HFF-Myc (cell line): Measurements from ENCODE around the gene RNF5.

Experiments used
- DNase-seq: peaks from one replicate; pipeline ENCODE4 v3.0.0-alpha.2; 2011; ENCODE audit warnings: low read depth; ENCODE audit errors: extremely low read depth
- H3K4me3 ChIP-seq: replicated peaks from 2 replicates; pipeline ENCODE4 v1.5.1; 2011; ENCODE audit warnings: low read depth, mild to moderate bottlenecking, control low read depth, low read length
- TF ChIP-seq, protein P1 (sequence below): IDR thresholded peaks from 2 replicates; pipeline ENCODE4 v1.5.1; 2012; ENCODE audit warnings: mild to moderate bottlenecking, low read depth, low read length, control low read depth; ENCODE audit errors: missing control alignments

Gene RNF5

DNA sequence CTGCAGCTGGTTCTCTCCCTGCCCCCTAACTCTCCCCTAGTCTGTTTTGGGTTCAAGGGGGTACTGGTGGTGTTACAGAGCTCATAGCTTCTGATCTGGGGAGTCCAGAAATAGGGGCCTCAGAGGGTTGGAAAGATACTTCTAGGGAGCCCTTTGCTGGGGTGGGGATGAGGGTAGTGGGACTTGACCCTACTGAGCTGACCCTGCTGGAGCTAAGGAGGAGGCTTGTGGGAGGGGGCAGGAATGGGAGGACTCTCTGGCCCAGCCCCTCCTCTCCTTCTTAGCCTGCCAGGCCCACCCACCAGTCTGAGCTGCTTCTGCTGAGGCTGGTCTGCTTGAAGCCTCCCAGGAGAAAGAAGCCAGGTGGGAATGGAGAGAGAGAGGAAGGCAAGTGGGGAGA, 13.9 kb upstream of the RNF5 start, which contains the start of gene EGFL8:
EGFL8 (plus strand) TSS at position 301 of the 400 bp plus-strand sequence. CDS start 1,571 bp downstream, outside the sequence.
- DNase-seq = no peak
- TF ChIP-seq, protein P1, sequence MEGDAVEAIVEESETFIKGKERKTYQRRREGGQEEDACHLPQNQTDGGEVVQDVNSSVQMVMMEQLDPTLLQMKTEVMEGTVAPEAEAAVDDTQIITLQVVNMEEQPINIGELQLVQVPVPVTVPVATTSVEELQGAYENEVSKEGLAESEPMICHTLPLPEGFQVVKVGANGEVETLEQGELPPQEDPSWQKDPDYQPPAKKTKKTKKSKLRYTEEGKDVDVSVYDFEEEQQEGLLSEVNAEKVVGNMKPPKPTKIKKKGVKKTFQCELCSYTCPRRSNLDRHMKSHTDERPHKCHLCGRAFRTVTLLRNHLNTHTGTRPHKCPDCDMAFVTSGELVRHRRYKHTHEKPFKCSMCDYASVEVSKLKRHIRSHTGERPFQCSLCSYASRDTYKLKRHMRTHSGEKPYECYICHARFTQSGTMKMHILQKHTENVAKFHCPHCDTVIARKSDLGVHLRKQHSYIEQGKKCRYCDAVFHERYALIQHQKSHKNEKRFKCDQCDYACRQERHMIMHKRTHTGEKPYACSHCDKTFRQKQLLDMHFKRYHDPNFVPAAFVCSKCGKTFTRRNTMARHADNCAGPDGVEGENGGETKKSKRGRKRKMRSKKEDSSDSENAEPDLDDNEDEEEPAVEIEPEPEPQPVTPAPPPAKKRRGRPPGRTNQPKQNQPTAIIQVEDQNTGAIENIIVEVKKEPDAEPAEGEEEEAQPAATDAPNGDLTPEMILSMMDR = no peak
- no peak within 1 kb of the TSS for H3K4me3 ChIP-seq

- DNase-seq = no peak
- no peak overlapping the region for H3K4me3 ChIP-seq
- TF ChIP-seq, protein P1 = peak; percentile 8
Measured at GRCh38 chr6:32166411-32167061, 11.7 kb upstream of the RNF5 start.

GRCh38 chr6:32167154-32167760, 10.9 kb upstream of the RNF5 start:
- no peak overlapping the region for H3K4me3 ChIP-seq
- TF ChIP-seq, protein P1 = no peak
- DNase-seq = no peak

- TF ChIP-seq, protein P1 = no peak
- DNase-seq = no peak
- H3K4me3 ChIP-seq = no peak overlapping the region
Measured at GRCh38 chr6:32167761-32168262, 10.4 kb upstream of the RNF5 start.

DNA sequence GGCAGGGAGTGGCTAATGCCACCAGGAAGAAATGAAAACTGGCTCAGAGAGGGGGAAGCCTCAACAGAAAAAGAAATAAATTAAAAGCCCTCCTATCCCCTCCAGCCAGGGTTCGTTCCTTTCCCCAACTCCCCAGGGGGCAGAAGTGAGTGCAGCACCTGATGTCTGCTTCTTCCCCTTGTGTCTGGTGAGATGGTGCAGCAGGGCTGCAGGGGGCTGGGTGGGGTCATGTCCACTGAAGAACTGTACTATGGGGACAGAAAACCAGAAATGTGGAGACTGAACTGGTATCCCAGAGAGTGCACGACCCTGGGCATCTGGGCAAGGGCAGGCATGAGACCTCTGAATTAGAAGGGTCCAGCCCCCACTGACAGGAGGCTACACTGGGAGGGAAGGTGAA, 9.9 kb upstream of the RNF5 start:
- DNase-seq = no peak
- TF ChIP-seq, protein P1 = no peak
- no peak overlapping the region for H3K4me3 ChIP-seq

- no peak overlapping the region for H3K4me3 ChIP-seq
- TF ChIP-seq, protein P1 = no peak
- no peak for DNase-seq
Measured at GRCh38 chr6:32168807-32169591, 9.2 kb upstream of the RNF5 start.
